ENCODE data around the gene SLC44A1. TPM values are rescaled to one million over a fixed set of nuclear protein-coding genes. Genes with fewer than 3 reads are reported as not detected.

Gene SLC44A1
- polyA plus RNA-seq, 3 donors: 6.9 to 52.1 (median 46.5) TPM

DNA sequence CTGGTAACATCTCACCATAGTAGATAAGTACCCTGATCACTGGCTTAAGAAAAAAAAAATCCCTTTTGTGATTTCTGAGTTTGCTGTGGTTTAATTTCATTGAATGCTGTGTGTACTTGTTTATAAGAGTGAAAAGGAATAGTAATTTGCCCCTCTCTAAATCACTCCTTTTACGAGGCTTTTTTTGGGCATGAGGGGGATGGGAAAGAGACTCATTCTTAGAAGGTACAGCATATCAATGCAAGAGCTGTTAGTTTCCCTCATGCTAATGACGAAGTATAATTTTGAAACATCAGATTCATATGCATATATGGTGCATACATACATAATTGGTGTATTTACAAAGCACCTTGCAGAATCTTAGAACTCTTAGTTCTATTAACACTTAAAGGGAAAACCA lies 2.4 kb upstream of the SLC44A1 start:
- peaks cover 33% of the 10 kb centered on the region for H3K4me1 Mint-ChIP-seq
- no peak overlapping the region for H3K4me3 ChIP-seq (replicated peaks in 1 of 3; ENCODE audit: low read depth in 2 of 3, low read length in 3 of 3)
- TF ChIP-seq, protein P1, sequence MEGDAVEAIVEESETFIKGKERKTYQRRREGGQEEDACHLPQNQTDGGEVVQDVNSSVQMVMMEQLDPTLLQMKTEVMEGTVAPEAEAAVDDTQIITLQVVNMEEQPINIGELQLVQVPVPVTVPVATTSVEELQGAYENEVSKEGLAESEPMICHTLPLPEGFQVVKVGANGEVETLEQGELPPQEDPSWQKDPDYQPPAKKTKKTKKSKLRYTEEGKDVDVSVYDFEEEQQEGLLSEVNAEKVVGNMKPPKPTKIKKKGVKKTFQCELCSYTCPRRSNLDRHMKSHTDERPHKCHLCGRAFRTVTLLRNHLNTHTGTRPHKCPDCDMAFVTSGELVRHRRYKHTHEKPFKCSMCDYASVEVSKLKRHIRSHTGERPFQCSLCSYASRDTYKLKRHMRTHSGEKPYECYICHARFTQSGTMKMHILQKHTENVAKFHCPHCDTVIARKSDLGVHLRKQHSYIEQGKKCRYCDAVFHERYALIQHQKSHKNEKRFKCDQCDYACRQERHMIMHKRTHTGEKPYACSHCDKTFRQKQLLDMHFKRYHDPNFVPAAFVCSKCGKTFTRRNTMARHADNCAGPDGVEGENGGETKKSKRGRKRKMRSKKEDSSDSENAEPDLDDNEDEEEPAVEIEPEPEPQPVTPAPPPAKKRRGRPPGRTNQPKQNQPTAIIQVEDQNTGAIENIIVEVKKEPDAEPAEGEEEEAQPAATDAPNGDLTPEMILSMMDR (IDR thresholded peaks at IDR 0.05): no peak
- intact Hi-C loops (cut with micrococcal nuclease): loop anchor here in 1 of 2 donors (10.0 kb wide), 2 partner anchors 47 to 317 kb away; partner anchors contain the start of gene ABCA1
- no peaks in the 10 kb centered on the region for H3K36me3 Mint-ChIP-seq
- H3K27me3 ChIP-seq (ENCODE audit: control insufficient read depth in 2 of 2, insufficient read depth in 2 of 2, low read length in 2 of 2): no peaks in the 10 kb centered on the region
- H3K4me2 ChIP-seq (replicated peaks; ENCODE audit: extremely low read depth, low read length, poor library complexity, severe bottlenecking): no peak overlapping the region
- peaks cover 24% of the 10 kb centered on the region for H3K79me2 ChIP-seq (ENCODE audit: insufficient read depth, low read length)
- no peak for DNase-seq
- H3K27ac Mint-ChIP-seq: no peak overlapping the region
- no peak overlapping the region for H3K27ac ChIP-seq (ENCODE audit: low read depth in 1 of 2, low read length in 2 of 2)
- no peak overlapping the region for H3K9ac ChIP-seq (ENCODE audit: insufficient read depth, low read length, poor library complexity, severe bottlenecking)
- WGBS (ENCODE audit: insufficient coverage): no CpG with 5 or more reads among the region's 2 CpGs
- H3K4me1 ChIP-seq (ENCODE audit: control insufficient read depth in 1 of 2, insufficient read depth in 2 of 2, low read length in 2 of 2): peaks cover 15 to 25% of the 10 kb centered on the region in 2 donors
- no peak overlapping the region for H3K4me3 Mint-ChIP-seq
- H3K27me3 Mint-ChIP-seq (ENCODE audit: low read depth in 3 of 3): peaks cover 0 to 4% (median 3%) of the 10 kb centered on the region in 3 donors
- no peaks in the 10 kb centered on the region for H3K9me3 ChIP-seq (replicated peaks in 1 of 2; ENCODE audit: control insufficient read depth in 1 of 2, insufficient read depth in 1 of 2, low read length in 2 of 2)
- H3K36me3 ChIP-seq (replicated peaks in 1 of 2; ENCODE audit: control insufficient read depth in 1 of 2, insufficient read depth in 2 of 2, low read length in 2 of 2): no peaks in the 10 kb centered on the region
- peaks cover 0 to 2% (median 0%) of the 10 kb centered on the region in 7 donors for H3K9me3 Mint-ChIP-seq
- H4K20me1 ChIP-seq (ENCODE audit: insufficient read depth, low read length): peaks cover 9% of the 10 kb centered on the region
- peak overlapping the region; percentile 84 for H2AFZ ChIP-seq (ENCODE audit: insufficient read depth, low read depth, low read length, poor library complexity, severe bottlenecking)

DNA sequence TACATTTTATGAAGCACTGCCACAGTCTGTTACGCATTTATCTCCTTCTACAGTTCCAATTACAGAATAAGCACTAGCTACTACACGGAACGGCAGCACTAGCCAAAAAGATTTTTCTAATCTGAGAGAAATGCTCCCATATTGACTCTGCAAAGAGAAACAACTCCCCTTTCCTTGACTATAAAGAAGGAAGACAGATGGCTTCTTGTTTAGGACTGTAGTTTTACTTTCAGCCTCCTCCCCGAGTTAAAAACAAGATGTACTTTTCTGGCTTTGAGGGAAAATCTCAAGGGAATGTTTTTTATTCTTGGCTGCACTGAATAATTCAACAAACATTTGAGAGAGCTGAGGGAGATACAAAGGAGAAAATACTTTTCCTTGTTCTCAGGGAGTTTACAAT lies 1.9 kb upstream of the SLC44A1 start:
- Histone ChIP-seq H3K4me2 (replicated peaks; ENCODE audit: extremely low read depth, low read length, poor library complexity, severe bottlenecking) (peak overlapping the region; percentile 3), H3K27ac (ENCODE audit: low read depth in 1 of 2, low read length in 2 of 2) (no peak overlapping the region), H3K4me3 (replicated peaks in 1 of 3; ENCODE audit: low read depth in 2 of 3, low read length in 3 of 3) (no peak overlapping the region), H3K9me3 (replicated peaks in 1 of 2; ENCODE audit: control insufficient read depth in 1 of 2, insufficient read depth in 1 of 2, low read length in 2 of 2) (no peaks in the 10 kb centered on the region), H3K79me2 (ENCODE audit: insufficient read depth, low read length) (peaks cover 29% of the 10 kb centered on the region), H3K4me1 (ENCODE audit: control insufficient read depth in 1 of 2, insufficient read depth in 2 of 2, low read length in 2 of 2) (peaks cover 15 to 25% of the 10 kb centered on the region in 2 donors), H3K27me3 (ENCODE audit: control insufficient read depth in 2 of 2, insufficient read depth in 2 of 2, low read length in 2 of 2) (no peaks in the 10 kb centered on the region), H3K36me3 (replicated peaks in 1 of 2; ENCODE audit: control insufficient read depth in 1 of 2, insufficient read depth in 2 of 2, low read length in 2 of 2) (no peaks in the 10 kb centered on the region), H3K9ac (ENCODE audit: insufficient read depth, low read length, poor library complexity, severe bottlenecking) (no peak overlapping the region), H2AFZ (ENCODE audit: insufficient read depth, low read depth, low read length, poor library complexity, severe bottlenecking) (peak overlapping the region; percentile 84), H4K20me1 (ENCODE audit: insufficient read depth, low read length) (peaks cover 9% of the 10 kb centered on the region)
- Mint-ChIP-seq H3K4me3 (no peak overlapping the region), H3K27ac (peak overlapping the region in 1 of 7 donors; percentile 48), H3K4me1 (peaks cover 38% of the 10 kb centered on the region), H3K27me3 (ENCODE audit: low read depth in 3 of 3) (peaks cover 0 to 8% (median 3%) of the 10 kb centered on the region in 3 donors), H3K9me3 (peaks cover 0 to 2% (median 0%) of the 10 kb centered on the region in 7 donors), H3K36me3 (no peaks in the 10 kb centered on the region)
- WGBS (ENCODE audit: insufficient coverage): no CpG with 5 or more reads among the region's 4 CpGs
- DNase-seq: no peak
- intact Hi-C loops (cut with micrococcal nuclease): loop anchor here in 1 of 2 donors (10.0 kb wide), 2 partner anchors 48 to 318 kb away; partner anchors contain the start of gene ABCA1
- TF ChIP-seq, protein P1 (IDR thresholded peaks at IDR 0.05): no peak
